ENCODE measurements around the gene ALDH1B1. TPM values are rescaled to one million over a fixed set of nuclear protein-coding genes. Genes with fewer than 3 reads are reported as not detected.

ALDH1B1 gene
- total RNA-seq, 2 donors from 2014 or later: 9.1 to 10.2 TPM

GRCh38 chr9:38385896-38386295 is 6.6 kb upstream of the ALDH1B1 start:
- Mint-ChIP-seq H3K4me3 (no peak overlapping the region), H3K9me3 (peaks cover 0 to 4% of the 10 kb centered on the region in 2 donors), H3K27me3 (ENCODE audit: low read depth) (peaks cover 16% of the 10 kb centered on the region), H3K4me1 (ENCODE audit: low read depth) (no peaks in the 10 kb centered on the region), H3K36me3 (ENCODE audit: insufficient read depth in 2 of 2) (peaks cover 1 to 3% of the 10 kb centered on the region in 2 donors), H3K27ac (no peak overlapping the region)
- DNase-seq: no peak
- ATAC-seq (replicated peaks in 1 of 2): no peak

GRCh38 chr9:38386319-38386895 is 6.1 kb upstream of the ALDH1B1 start:
- H3K4me1 Mint-ChIP-seq (ENCODE audit: low read depth): no peaks in the 10 kb centered on the region
- DNase-seq: no peak

DNA sequence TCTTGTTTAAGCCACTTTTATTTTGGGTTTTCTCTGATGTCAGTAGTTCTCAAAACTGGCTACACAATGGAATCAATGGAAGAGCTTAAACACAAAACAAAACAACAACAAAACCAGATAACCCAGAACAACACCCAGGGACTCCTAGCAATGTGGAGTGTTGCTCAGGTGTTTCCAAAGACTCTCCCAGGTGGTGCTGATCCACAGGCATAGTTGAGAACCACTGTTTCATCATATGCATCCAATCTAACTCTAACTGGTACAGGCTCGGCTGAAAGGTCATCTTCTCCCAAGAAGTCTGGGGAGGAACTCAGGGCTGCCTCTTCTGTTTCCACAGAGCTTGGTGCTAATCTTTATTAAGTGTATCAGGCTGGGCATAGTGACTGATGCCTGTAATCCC is 5.4 kb upstream of the ALDH1B1 start:
- peaks cover 0 to 4% of the 10 kb centered on the region in 2 donors for H3K9me3 Mint-ChIP-seq
- H3K4me3 Mint-ChIP-seq: no peak overlapping the region
- DNase-seq (no peak), ATAC-seq (replicated peaks in 1 of 2) (no peak)
- peaks cover 2% of the 10 kb centered on the region for H3K4me1 Mint-ChIP-seq (ENCODE audit: low read depth)
- H3K27ac Mint-ChIP-seq: no peak overlapping the region
- peaks cover 28% of the 10 kb centered on the region for H3K27me3 Mint-ChIP-seq (ENCODE audit: low read depth)
- peaks cover 1 to 3% of the 10 kb centered on the region in 2 donors for H3K36me3 Mint-ChIP-seq (ENCODE audit: insufficient read depth in 2 of 2)

More at GRCh38 chr9:38386319-38386895, 6.1 kb upstream of the ALDH1B1 start:
- no peak overlapping the region for H3K4me3 Mint-ChIP-seq
- peaks cover 0 to 4% of the 10 kb centered on the region in 2 donors for H3K9me3 Mint-ChIP-seq
- no peak overlapping the region for H3K27ac Mint-ChIP-seq
- peaks cover 1 to 3% of the 10 kb centered on the region in 2 donors for H3K36me3 Mint-ChIP-seq (ENCODE audit: insufficient read depth in 2 of 2)
- ATAC-seq (replicated peaks in 1 of 2): no peak
- H3K27me3 Mint-ChIP-seq (ENCODE audit: low read depth): peaks cover 22% of the 10 kb centered on the region

DNA sequence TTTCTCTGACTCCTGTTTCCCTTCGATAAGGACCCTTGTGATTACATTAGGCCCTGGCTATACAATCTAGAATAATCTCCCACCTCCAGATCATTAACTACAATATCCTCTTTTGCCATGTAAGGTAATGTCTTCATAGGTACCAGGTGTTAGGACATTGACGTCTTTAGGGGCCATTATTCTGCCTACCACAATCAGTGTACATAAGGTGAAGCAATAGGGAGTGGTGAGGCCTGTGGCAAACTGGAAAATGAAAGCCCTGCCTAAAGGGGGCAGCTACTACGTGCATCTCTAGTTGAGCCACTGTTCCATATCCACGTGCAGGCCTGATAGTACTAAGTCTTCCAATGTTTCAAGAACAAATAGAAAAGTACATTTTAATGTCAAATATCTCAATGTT is 4.8 kb upstream of the ALDH1B1 start:
- DNase-seq (no peak), ATAC-seq (replicated peaks in 1 of 2) (no peak)
- Mint-ChIP-seq H3K4me3 (no peak overlapping the region), H3K27ac (no peak overlapping the region), H3K9me3 (peaks cover 0 to 4% of the 10 kb centered on the region in 2 donors), H3K4me1 (ENCODE audit: low read depth) (peaks cover 5% of the 10 kb centered on the region), H3K27me3 (ENCODE audit: low read depth) (peaks cover 28% of the 10 kb centered on the region), H3K36me3 (ENCODE audit: insufficient read depth in 2 of 2) (peaks cover 1 to 3% of the 10 kb centered on the region in 2 donors)

DNA sequence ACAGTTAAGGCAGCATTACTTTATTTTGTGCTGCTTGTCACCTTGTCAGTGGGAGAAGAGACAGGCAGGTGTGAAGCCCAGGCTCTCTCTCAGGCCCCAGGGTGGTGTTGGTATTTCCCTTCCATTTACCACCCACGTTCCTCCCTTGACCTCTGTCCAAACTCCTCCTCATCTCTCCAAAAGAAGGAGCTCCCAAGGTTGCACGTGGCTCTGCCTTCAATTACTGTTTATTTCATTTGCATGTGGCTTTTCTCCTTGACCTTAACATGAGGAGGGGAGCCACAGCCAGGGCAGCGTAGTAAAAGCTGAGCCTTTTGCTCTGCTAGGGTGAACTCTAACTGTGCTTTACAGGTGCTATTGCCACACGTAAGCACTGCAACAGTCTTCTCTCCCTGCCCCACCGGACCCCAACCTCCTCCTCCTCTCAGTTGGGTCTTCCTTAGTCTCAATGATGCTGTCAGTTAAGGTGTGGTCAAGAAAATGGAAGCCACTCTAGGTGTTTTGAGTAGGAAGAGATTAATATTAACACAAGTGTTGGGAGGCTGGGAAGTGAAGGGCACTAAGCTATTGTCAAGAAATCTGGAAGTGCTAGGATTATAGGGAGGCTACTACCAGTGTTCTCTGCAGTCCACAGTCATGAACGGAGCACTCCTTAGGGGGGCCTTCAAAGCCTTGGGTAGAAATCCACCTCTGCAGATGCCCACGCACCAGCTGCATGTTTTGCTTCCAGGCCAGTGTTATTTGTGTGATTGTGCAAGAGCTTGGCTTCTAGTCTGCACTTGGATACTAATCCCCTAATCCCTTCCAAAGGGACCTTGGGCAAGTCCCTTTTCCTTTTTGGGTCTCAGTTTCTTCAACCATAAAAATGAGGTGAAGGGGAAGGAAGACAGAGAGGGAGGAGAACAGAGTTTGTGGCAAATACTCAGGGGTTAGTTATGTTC is 3.9 kb upstream of the ALDH1B1 start:
- Mint-ChIP-seq H3K27ac (no peak overlapping the region), H3K36me3 (ENCODE audit: insufficient read depth in 2 of 2) (peaks cover 1 to 3% of the 10 kb centered on the region in 2 donors), H3K4me1 (ENCODE audit: low read depth) (peaks cover 13% of the 10 kb centered on the region), H3K27me3 (ENCODE audit: low read depth) (peaks cover 28% of the 10 kb centered on the region), H3K4me3 (no peak overlapping the region), H3K9me3 (peaks cover 0 to 4% of the 10 kb centered on the region in 2 donors)
- ATAC-seq (replicated peaks in 1 of 2) (no peak), DNase-seq (no peak)

DNA sequence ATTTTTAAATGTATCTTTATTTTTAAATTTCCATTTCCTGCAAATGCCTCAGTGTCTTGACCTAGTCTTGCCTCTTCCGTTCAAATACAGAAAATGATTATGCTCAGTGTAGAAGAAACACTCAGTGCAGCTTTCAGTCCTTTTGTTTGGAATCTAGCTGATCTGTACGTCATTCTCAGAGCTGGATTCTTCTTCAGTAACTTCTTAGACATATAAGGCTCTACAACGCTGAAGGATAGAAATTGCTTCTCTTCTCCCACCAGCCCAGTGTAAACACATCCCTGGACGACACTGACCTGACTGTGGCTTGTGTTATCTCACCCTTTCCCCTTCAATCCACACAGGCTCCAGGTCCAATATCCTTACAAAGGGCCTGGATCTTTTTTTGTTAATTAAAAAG is 3.2 kb upstream of the ALDH1B1 start:
- H3K4me3 Mint-ChIP-seq: no peak overlapping the region
- ATAC-seq (replicated peaks in 1 of 2): no peak
- peaks cover 17% of the 10 kb centered on the region for H3K4me1 Mint-ChIP-seq (ENCODE audit: low read depth)
- peaks cover 0 to 4% of the 10 kb centered on the region in 2 donors for H3K9me3 Mint-ChIP-seq
- H3K27ac Mint-ChIP-seq: no peak overlapping the region
- peaks cover 26% of the 10 kb centered on the region for H3K27me3 Mint-ChIP-seq (ENCODE audit: low read depth)
- DNase-seq: no peak
- peaks cover 1 to 3% of the 10 kb centered on the region in 2 donors for H3K36me3 Mint-ChIP-seq (ENCODE audit: insufficient read depth in 2 of 2)

GRCh38 chr9:38390442-38390841 is 2.1 kb upstream of the ALDH1B1 start:
- Mint-ChIP-seq H3K27me3 (ENCODE audit: low read depth) (peaks cover 16% of the 10 kb centered on the region), H3K9me3 (no peaks in the 10 kb centered on the region), H3K27ac (no peak overlapping the region), H3K36me3 (ENCODE audit: insufficient read depth in 2 of 2) (peaks cover 0 to 3% of the 10 kb centered on the region in 2 donors), H3K4me3 (no peak overlapping the region), H3K4me1 (ENCODE audit: low read depth) (peaks cover 17% of the 10 kb centered on the region)
- ATAC-seq (replicated peaks in 1 of 2): no peak
- no peak for DNase-seq

- Mint-ChIP-seq H3K36me3 (ENCODE audit: insufficient read depth in 2 of 2) (peaks cover 0 to 3% of the 10 kb centered on the region in 2 donors), H3K4me3 (peak overlapping the region in 1 of 2 donors; percentile 11), H3K27me3 (ENCODE audit: low read depth) (peaks cover 16% of the 10 kb centered on the region), H3K27ac (no peak overlapping the region), H3K4me1 (ENCODE audit: low read depth) (peaks cover 17% of the 10 kb centered on the region), H3K9me3 (no peaks in the 10 kb centered on the region)
- ATAC-seq (replicated peaks in 1 of 2) (no peak), DNase-seq (no peak)
Measured at GRCh38 chr9:38390851-38391250, 1.7 kb upstream of the ALDH1B1 start.

DNA sequence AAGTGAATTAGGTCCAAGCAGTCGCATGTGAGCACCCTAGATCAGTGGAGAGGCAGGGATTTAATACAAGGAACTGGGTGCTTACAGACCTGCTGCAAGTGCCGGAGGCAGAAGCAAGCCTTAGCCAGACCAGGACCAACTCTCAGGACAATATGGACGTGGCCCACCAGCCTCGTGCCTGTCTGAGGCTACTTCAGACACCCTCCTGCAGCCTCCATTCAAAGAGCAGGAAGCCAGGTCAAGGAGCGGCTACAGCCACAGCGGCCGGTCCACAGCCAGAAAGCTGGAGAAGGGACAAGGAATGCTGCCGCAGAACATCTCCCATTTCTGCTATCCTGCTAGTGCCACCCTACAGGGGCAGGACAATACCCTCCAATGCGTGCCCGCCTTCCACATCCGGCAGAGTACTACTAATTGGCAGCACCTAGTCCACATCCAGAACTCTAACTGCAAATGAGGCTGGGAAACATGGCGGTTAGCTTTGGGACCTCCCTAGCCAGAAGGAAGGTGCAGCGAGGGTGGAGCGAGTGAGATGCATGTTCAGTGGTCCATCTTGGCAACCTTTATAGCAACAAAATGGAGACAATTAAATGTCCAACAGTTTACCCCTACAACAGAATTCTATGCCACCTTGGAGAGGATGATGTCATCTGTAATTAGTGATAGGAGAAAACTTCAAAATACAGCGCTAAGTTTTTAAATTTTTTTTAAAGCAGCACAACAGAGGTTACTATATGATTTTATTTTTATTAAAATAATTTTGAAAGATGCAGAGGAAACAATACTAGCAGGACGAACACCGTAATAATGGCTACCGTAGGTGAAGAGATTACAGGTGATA is 1.0 kb upstream of the ALDH1B1 start:
- ATAC-seq (replicated peaks in 1 of 2): no peak
- H3K4me1 Mint-ChIP-seq (ENCODE audit: low read depth): peaks cover 17% of the 10 kb centered on the region
- H3K27me3 Mint-ChIP-seq (ENCODE audit: low read depth): peaks cover 16% of the 10 kb centered on the region
- peak overlapping the region; percentile 92 to 97 for H3K4me3 Mint-ChIP-seq
- DNase-seq: no peak
- H3K27ac Mint-ChIP-seq: peak overlapping the region; percentile 89
- H3K36me3 Mint-ChIP-seq (ENCODE audit: insufficient read depth in 2 of 2): peaks cover 2 to 6% of the 10 kb centered on the region in 2 donors
- no peaks in the 10 kb centered on the region for H3K9me3 Mint-ChIP-seq

GRCh38 chr9:38393128-38393796 is 760 bp downstream of the ALDH1B1 start:
- Mint-ChIP-seq H3K4me3 (peak overlapping the region; percentile 92 to 97), H3K27me3 (ENCODE audit: low read depth) (peaks cover 16% of the 10 kb centered on the region), H3K9me3 (no peaks in the 10 kb centered on the region), H3K27ac (peak overlapping the region; percentile 90), H3K4me1 (ENCODE audit: low read depth) (peaks cover 17% of the 10 kb centered on the region), H3K36me3 (ENCODE audit: insufficient read depth in 2 of 2) (peaks cover 8 to 10% of the 10 kb centered on the region in 2 donors)
- DNase-seq: no peak
- no peak for ATAC-seq (replicated peaks in 1 of 2)

GRCh38 chr9:38394416-38394815 is 1.9 kb downstream of the ALDH1B1 start:
- no peak for ATAC-seq (replicated peaks in 1 of 2)
- H3K4me3 Mint-ChIP-seq: no peak overlapping the region
- H3K9me3 Mint-ChIP-seq: no peaks in the 10 kb centered on the region
- DNase-seq: no peak
- H3K27ac Mint-ChIP-seq: no peak overlapping the region
- peaks cover 16% of the 10 kb centered on the region for H3K27me3 Mint-ChIP-seq (ENCODE audit: low read depth)
- H3K4me1 Mint-ChIP-seq (ENCODE audit: low read depth): peaks cover 17% of the 10 kb centered on the region
- peaks cover 8 to 10% of the 10 kb centered on the region in 2 donors for H3K36me3 Mint-ChIP-seq (ENCODE audit: insufficient read depth in 2 of 2)

GRCh38 chr9:38395653-38396370 is 3.3 kb downstream of the ALDH1B1 start:
- H3K4me3 Mint-ChIP-seq: no peak overlapping the region
- no peak for DNase-seq
- H3K36me3 Mint-ChIP-seq (ENCODE audit: insufficient read depth in 2 of 2): peaks cover 8 to 10% of the 10 kb centered on the region in 2 donors
- no peak for ATAC-seq (replicated peaks in 1 of 2)
- peaks cover 17% of the 10 kb centered on the region for H3K4me1 Mint-ChIP-seq (ENCODE audit: low read depth)
- no peaks in the 10 kb centered on the region for H3K9me3 Mint-ChIP-seq
- H3K27me3 Mint-ChIP-seq (ENCODE audit: low read depth): peaks cover 13% of the 10 kb centered on the region
- no peak overlapping the region for H3K27ac Mint-ChIP-seq

Measured in activated T-cell treated with anti-CD3 and anti-CD28 coated beads, Interleukin-2, amount 50 U/mL, for 72 hours (primary cell).